Chondrocyte (in vitro differentiated cells): ENCODE data around the gene MTA3. TPM values are rescaled to one million over a fixed set of nuclear protein-coding genes. Genes with fewer than 3 reads are reported as not detected.

Source experiments
- DNase-seq: peaks from one replicate; pipeline ENCODE4 v3.0.0; 2021; ENCODE audit warnings: mixed read lengths, low spot score
- H3K27ac Mint-ChIP-seq: one replicate; pipeline ENCODE4 v1.8.0; 2021; ENCODE audit warnings: mild to moderate bottlenecking, moderate library complexity, mixed read lengths; ENCODE audit not compliant: unreplicated experiment
- H3K27me3 Mint-ChIP-seq: 2 replicates; pipeline ENCODE4 v1.8.0; 2021; ENCODE audit warnings: low read depth, mixed read lengths
- H3K36me3 Mint-ChIP-seq: 2 replicates; pipeline ENCODE4 v1.8.0; 2021; ENCODE audit warnings: low read depth, mixed read lengths
- H3K4me1 Mint-ChIP-seq: 2 replicates; pipeline ENCODE4 v1.8.0; 2021; ENCODE audit warnings: low read depth, mild to moderate bottlenecking, mixed read lengths
- H3K4me3 Mint-ChIP-seq: one replicate; pipeline ENCODE4 v1.8.0; 2021; ENCODE audit warnings: mild to moderate bottlenecking, moderate library complexity, mixed read lengths; ENCODE audit not compliant: unreplicated experiment
- H3K9me3 Mint-ChIP-seq: 2 replicates; pipeline ENCODE4 v1.8.0; 2021; ENCODE audit warnings: low read depth, mixed read lengths
- total RNA-seq: library from RNA; stranded (reverse); gene quantifications from 3 replicates; pipeline ENCODE4 v1.2.1, GENCODE V29; 2021
- TF ChIP-seq, protein P1 (sequence below): fragments of 200-600 bp; sonication (generic); IDR thresholded peaks from 2 replicates; pipeline ENCODE4 v1.5.0; 2021; ENCODE audit warnings: antibody characterized with exemption, mild to moderate bottlenecking, moderate library complexity

The MTA3 gene
- total RNA-seq, 1 donor from 2014 or later, result 39.3 TPM

DNA sequence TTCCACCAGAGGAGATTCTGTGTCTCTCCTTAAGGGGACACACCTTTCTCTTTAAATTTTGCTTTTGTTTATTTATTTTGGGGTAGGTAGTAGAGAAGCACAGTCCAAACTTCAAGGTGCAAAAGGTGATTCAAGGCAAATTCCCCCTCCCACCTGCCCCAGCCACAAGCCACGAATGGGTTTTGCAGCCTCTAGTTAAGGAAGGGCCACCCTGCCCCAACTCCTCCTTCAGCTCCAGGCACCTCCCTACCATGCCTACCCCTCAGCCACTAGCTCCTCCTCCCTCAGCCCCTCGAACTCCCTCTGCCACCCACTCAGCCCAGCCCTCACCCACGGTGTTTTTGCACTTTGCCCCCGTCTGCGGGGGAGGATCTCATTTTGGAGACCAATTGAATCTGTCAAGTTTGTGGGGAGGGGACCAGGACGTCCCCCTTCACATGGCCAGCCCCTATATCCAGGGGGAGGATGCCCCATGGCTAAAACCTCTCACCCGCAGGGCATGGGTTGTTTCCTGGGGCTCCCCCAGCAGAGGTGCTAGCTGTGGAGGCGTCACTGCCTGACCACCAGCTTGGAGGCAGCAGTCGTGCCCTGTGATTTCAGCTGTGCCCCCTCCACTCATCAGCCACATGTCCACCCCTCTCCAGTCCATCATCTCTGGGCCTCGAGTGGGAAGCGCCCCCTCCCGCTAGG is 219.5 kb downstream of the MTA3 start:
- Mint-ChIP-seq H3K27ac (no peak overlapping the region), H3K9me3 (no peaks in the 10 kb centered on the region), H3K4me1 (peaks cover 17% of the 10 kb centered on the region), H3K4me3 (no peak overlapping the region), H3K27me3 (no peaks in the 10 kb centered on the region), H3K36me3 (peaks cover 3% of the 10 kb centered on the region)
- DNase-seq, result no peak
- TF ChIP-seq, protein P1, sequence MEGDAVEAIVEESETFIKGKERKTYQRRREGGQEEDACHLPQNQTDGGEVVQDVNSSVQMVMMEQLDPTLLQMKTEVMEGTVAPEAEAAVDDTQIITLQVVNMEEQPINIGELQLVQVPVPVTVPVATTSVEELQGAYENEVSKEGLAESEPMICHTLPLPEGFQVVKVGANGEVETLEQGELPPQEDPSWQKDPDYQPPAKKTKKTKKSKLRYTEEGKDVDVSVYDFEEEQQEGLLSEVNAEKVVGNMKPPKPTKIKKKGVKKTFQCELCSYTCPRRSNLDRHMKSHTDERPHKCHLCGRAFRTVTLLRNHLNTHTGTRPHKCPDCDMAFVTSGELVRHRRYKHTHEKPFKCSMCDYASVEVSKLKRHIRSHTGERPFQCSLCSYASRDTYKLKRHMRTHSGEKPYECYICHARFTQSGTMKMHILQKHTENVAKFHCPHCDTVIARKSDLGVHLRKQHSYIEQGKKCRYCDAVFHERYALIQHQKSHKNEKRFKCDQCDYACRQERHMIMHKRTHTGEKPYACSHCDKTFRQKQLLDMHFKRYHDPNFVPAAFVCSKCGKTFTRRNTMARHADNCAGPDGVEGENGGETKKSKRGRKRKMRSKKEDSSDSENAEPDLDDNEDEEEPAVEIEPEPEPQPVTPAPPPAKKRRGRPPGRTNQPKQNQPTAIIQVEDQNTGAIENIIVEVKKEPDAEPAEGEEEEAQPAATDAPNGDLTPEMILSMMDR, result no peak

DNA sequence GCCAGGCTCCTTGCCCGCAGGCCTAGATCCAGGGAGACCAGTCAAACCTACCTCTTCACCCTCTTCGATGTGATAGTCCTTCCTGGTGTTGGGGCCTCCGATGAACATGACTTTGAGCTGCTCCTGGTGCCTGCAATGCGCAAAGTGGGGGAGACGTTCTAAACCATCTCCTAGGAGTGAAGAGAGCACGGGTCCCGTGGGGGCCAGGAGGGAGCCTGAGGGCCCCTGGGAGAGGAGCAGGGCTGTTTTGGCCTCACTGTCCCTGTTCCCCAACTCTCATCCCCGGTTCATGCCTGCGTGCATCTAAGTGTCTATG is 220.0 kb downstream of the MTA3 start:
- no peak for DNase-seq
- H3K4me3 Mint-ChIP-seq, result no peak overlapping the region
- no peaks in the 10 kb centered on the region for H3K9me3 Mint-ChIP-seq
- H3K36me3 Mint-ChIP-seq, result peaks cover 1% of the 10 kb centered on the region
- TF ChIP-seq, protein P1, result no peak
- H3K4me1 Mint-ChIP-seq, result peaks cover 21% of the 10 kb centered on the region
- no peaks in the 10 kb centered on the region for H3K27me3 Mint-ChIP-seq
- no peak overlapping the region for H3K27ac Mint-ChIP-seq

DNA sequence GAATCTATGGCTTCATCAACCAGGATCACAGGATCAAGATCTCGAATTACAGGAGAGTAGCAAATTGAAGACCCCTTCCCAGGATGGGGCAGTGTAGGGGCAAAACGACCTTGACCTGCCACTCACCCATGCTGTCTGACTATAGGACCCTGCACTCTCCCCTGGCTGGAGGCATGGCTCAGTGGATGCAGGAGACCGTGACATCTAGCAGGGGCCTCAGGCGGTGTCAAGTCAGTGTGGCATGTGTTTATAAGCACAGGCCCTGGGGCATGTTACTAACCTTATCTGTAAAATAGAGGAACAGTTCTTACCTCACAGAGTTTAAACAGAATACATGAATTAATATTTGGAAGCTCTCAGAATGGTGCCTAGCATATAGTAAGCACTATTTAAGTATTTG is 220.4 kb downstream of the MTA3 start:
- no peak for DNase-seq
- Mint-ChIP-seq H3K27ac (no peak overlapping the region), H3K27me3 (no peaks in the 10 kb centered on the region), H3K4me3 (no peak overlapping the region), H3K4me1 (peaks cover 26% of the 10 kb centered on the region), H3K36me3 (peaks cover 1% of the 10 kb centered on the region), H3K9me3 (no peaks in the 10 kb centered on the region)
- TF ChIP-seq, protein P1, result no peak

DNA sequence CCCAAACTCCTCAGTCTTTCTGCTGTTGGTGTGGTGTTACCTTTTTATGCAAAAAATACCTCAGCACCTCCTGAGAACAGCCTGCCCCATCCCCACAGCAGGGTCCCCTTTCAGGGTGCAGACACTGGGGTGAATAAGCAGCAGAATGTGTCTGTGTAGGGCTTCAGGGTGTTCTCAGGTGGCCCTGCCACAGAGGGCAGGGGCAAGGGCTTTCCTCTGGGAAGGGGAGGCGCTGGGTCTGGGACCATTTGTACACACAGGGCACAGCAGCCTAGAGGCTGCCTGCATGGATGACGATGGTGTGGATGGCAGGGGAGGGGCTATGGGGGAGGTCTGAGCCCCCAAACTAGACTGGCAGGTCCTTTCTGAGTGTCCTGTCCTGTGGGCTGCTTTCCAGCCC is 221.3 kb downstream of the MTA3 start:
- Mint-ChIP-seq H3K27ac (no peak overlapping the region), H3K27me3 (no peaks in the 10 kb centered on the region), H3K4me1 (peaks cover 35% of the 10 kb centered on the region), H3K9me3 (no peaks in the 10 kb centered on the region), H3K4me3 (no peak overlapping the region), H3K36me3 (no peaks in the 10 kb centered on the region)
- DNase-seq, result no peak
- TF ChIP-seq, protein P1, result no peak

DNA sequence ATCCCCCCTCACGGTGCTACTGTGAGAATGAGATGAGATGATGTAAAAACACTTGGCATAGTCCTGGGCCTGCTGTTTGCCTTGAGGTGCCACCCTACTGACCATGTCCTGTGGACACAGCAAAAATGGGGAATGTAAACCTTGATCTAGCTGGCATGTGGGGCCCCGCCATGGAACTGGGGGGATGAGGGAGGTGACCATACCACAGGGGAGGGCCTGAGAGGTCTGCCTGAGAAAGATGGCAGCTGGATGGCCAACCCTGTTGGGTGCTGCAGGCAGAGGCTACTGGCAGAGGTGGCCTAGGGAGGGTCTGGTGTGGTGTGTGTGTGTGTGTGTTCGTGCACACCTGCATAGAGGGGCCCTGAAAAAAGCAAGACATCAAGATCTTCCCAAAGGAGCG is 223.2 kb downstream of the MTA3 start:
- TF ChIP-seq, protein P1, result no peak
- H3K27me3 Mint-ChIP-seq, result no peaks in the 10 kb centered on the region
- peaks cover 51% of the 10 kb centered on the region for H3K4me1 Mint-ChIP-seq
- no peaks in the 10 kb centered on the region for H3K9me3 Mint-ChIP-seq
- no peaks in the 10 kb centered on the region for H3K36me3 Mint-ChIP-seq
- peak overlapping the region; percentile 89 for H3K27ac Mint-ChIP-seq
- no peak for DNase-seq
- H3K4me3 Mint-ChIP-seq, result peak overlapping the region; percentile 70
